HG03521 (cell line): ENCODE results near the gene ITM2C.

Experiments
- ATAC-seq: cut with Tn5 transposase; IDR thresholded peaks from one replicate; pipeline ENCODE4 v1.9.1; 2021; ENCODE audit warnings: mild to moderate bottlenecking, moderate library complexity; ENCODE audit not compliant: unreplicated experiment

ITM2C gene

DNA sequence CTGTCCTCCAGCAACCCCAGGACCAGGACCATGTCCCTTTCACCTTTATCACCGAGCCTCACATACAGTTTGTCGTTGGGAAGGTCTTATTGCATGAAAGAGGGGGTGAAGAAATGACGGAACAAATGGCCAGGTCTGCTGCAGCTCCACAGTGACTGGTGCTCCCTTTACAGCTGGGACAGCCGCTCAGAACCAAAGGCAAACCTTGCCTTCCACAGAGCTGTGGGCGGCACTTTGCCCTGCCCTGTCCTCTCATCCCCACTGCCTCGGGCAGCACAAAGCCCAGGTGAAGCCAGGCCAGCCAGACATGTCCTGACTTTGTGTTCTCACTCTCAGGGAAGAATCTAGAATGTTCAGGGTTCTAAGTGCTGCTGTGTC is 59.3 kb downstream of the ITM2C start:
- ATAC-seq, result no peak

DNA sequence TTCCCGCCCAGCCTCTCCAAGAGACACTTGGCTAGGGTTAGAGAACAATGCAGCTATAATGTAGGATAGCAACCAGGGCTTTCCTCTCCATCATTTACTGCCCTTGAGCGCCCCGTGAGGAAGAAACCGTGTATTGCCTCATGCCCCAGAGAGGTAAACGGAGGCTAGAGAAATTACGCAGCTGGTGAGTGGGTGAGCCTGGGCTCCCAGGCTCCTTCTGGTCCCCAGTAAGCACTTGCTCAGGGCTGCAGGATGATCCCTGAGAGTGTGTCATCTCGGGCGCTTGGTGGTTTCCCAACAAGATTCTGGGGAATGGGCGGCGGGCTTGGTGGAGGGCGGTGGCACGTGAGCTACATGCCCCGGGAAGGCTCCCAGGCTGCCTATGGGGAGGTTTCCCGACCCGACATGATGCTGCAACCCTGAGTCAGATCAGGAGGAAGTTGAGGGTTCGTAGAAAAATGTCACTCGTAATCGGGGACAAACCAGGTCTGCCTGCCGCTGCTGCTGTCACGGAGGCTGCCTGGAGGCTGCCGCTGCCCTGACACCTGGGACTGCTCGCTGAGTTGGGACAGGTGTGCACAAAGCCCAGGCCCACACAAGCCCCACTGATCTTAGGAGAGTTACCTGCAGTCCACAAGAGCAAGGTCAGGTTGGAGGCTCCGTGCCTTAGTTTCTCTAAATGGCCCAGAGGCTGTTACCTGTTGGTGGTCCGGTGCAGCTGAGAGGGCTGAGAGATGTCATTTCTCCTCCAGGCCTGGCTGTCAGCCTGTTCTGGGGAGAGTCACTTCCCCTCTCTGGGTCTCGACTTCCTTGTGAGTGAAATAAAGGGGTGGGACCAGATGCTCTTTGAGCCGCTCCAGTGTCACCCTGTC is 60.0 kb downstream of the ITM2C start, which contains the start of gene GPR55:
Gene GPR55 (minus strand): TSS at position 773 of the 872 bp plus-strand sequence. CDS start 14,280 bp downstream, outside the sequence.
- ATAC-seq, result peak; percentile 37

DNA sequence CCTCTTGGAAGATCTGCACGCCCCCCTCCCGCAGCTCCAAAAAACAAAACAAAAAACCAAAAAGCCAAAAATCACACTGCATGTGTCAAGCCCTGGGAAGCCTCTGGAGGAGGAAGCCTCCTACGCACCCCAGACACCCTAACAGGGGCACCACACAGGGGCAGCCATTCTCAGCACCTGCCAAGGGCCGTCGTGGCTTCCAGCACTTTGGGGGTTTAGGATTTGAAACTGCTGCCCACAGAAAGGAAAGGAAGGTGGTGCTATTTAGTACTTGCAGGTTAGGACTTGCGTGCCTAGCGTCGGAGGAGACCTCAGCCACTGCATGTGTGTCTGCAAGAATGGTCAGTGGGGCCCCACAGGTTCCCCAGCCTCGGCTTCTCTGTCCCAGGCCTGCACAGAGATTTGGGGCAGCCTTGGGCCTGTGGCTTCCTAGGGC is 60.7 kb downstream of the ITM2C start:
- ATAC-seq, result peak; percentile 22

DNA sequence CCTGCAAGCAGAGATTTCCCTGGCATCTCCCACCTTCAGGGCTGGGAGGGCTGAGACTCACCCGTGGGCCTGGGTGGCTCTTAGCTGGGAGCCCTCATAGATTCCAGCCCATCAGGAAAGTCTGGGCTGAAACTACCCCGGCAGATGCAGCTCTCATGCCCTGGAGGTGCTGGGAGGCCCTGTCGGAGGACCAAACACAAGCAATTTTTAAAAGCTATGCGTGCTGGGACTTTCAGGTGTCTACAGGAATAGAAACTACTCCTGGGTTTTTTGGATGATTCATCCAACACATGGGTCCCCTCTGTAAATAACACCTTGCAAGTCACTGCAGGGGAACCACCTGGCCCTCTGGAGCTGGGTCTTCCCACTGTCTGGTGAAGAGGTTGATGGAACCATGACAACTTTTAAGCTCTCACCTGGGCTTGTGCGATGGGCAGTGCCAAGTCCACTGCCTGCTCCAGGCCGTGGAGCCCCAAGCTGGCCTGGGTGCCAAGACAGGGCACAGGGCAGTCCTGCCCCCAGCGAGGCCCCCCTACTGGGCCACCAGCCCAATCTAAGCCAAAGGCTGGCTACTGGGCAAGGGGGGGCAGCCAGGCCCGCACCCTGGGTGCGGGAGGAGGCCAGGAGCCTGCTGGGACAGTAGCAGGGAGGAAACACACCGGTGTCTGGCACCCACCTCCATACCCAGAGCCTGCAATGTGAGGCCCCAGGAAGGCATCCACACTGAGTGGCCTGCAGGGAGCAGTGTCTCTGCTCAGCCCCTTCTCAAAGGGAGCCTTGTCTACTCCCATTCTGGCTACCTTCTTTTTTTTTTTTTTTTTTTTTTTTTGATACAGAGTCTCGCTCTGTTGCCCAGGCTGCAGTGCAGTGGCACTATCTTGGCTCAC is 61.4 kb downstream of the ITM2C start:
- no peak for ATAC-seq

- no peak for ATAC-seq
Observed at GRCh38 chr2:230927711-230928341, 63.1 kb downstream of the ITM2C start.
